CD4-positive, alpha-beta memory T cell (primary cell): ENCODE results near the gene FAM171A1. TPM values are rescaled to one million over a fixed set of nuclear protein-coding genes. Genes with fewer than 3 reads are reported as not detected.

Experiments used
- CTCF ChIA-PET: fragments of 350-600 bp; sonication (Branson Sonifier 250); formaldehyde crosslinking; loops from one replicate; lab custom pipeline; 2021; ENCODE audit warnings: inconsistent platforms; ENCODE audit not compliant: partially characterized antibody; lab: Charles Lee
- POLR2A ChIA-PET: fragments of 350-600 bp; sonication (Branson Sonifier 250); formaldehyde crosslinking; loops from one replicate; lab custom pipeline; 2021; ENCODE audit not compliant: partially characterized antibody; lab: Charles Lee
- DNase-seq, 5 donors: peaks; one replicate each; pipeline versions ENCODE4 v3.0.0 to v3.0.0-alpha.2; 2020 to 2022; ENCODE audit warnings: mixed read lengths in 1 of 5
- H3K27ac ChIP-seq: one replicate; pipeline ENCODE4 v1.7.0; 2013; ENCODE audit warnings: low read depth, low read length
- H3K27me3 ChIP-seq: 2 replicates; pipeline ENCODE4 v1.7.0; 2013; ENCODE audit warnings: mild to moderate bottlenecking, low read length, moderate library complexity; ENCODE audit not compliant: insufficient read depth
- H3K36me3 ChIP-seq: 2 replicates; pipeline ENCODE4 v1.7.0; 2013; ENCODE audit warnings: mild to moderate bottlenecking, low read length, moderate library complexity; ENCODE audit not compliant: insufficient read depth
- H3K4me1 ChIP-seq: 2 replicates; pipeline ENCODE4 v1.7.0; 2013; ENCODE audit warnings: mild to moderate bottlenecking, low read length, moderate library complexity; ENCODE audit not compliant: insufficient read depth
- H3K4me3 ChIP-seq, 2 donors: one replicate each; pipeline ENCODE4 v1.7.0; 2013; ENCODE audit warnings: low read length in 2 of 2, mild to moderate bottlenecking in 1 of 2
- H3K9me3 ChIP-seq, 2 donors: one replicate each; pipeline ENCODE4 v1.7.0; 2013; ENCODE audit warnings: low read length in 2 of 2, control low read depth in 1 of 2; ENCODE audit not compliant: control insufficient read depth in 1 of 2
- H3K27ac Mint-ChIP-seq, 7 donors: one replicate each; pipeline ENCODE4 v1.8.0; 2020 to 2021; ENCODE audit warnings: mixed read lengths in 7 of 7, mild to moderate bottlenecking in 6 of 7, inconsistent platforms in 3 of 7, moderate library complexity in 3 of 7
- H3K27me3 Mint-ChIP-seq, 2 donors: one replicate each; pipeline ENCODE4 v1.8.0; 2020 to 2021; ENCODE audit warnings: mixed read lengths in 2 of 2
- H3K36me3 Mint-ChIP-seq, 2 donors: one replicate each; pipeline ENCODE4 v1.8.0; 2020 to 2021; ENCODE audit warnings: mixed read lengths in 2 of 2, inconsistent platforms in 1 of 2, mild to moderate bottlenecking in 1 of 2
- H3K4me1 Mint-ChIP-seq, 4 donors: one replicate each; pipeline ENCODE4 v1.8.0; 2020 to 2021; ENCODE audit warnings: mixed read lengths in 4 of 4, mild to moderate bottlenecking in 1 of 4
- H3K4me3 Mint-ChIP-seq, 8 donors: one replicate each; pipeline ENCODE4 v1.8.0; 2020 to 2021; ENCODE audit warnings: mixed read lengths in 8 of 8, mild to moderate bottlenecking in 7 of 8, moderate library complexity in 6 of 8, inconsistent platforms in 3 of 8
- H3K9me3 Mint-ChIP-seq, 8 donors: one replicate each; pipeline ENCODE4 v1.8.0; 2020 to 2021; ENCODE audit warnings: mixed read lengths in 8 of 8, mild to moderate bottlenecking in 5 of 8, inconsistent platforms in 3 of 8, moderate library complexity in 1 of 8
- intact Hi-C: fragments of 100-400 bp; cut with micrococcal nuclease; formaldehyde crosslinking; loops from one replicate; pipeline ENCODE4 v1.15.1; 2023
- polyA plus RNA-seq, 2 donors: library from polyadenylated mRNA; unstranded; fragments of 300-500 nt; fragmentation: Illumina TruSeq; gene quantifications; one replicate each; pipeline ENCODE4 v1.2.3, GENCODE V29; 2021
- total RNA-seq, 2 experiments: library from RNA; stranded (reverse); gene quantifications; one replicate each; pipeline ENCODE4 v1.2.3, GENCODE V29; 2021

Gene FAM171A1
- total and polyA plus RNA-seq, 4 experiments from 2014 or later: 7.1 to 10.6 (median 8.6) TPM

DNA sequence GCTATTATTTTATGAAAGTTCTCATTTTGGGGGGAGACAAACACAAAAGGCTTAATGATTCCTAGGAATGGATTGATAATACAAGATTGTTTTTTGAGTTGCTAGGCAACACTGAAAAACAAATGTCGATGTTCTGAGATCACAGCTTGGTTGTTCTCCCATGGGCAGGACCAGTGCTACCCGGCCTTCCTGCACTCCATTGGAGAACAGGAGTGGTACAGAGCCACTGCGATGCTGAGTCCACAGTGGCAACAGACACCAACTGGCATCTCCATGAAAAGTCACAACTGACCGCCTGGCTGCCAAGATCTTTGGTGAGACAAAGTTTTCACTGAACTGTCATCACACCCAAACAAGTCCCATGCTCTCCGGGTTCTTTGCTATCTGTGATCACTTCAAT, 133.7 kb downstream of the FAM171A1 start:
- H3K27me3 ChIP-seq: no peaks in the 10 kb centered on the region
- H3K4me1 ChIP-seq: no peaks in the 10 kb centered on the region
- peak overlapping the region in 3 of 7 donors; percentile 14 to 67 (median 59) for H3K27ac Mint-ChIP-seq
- no peaks in the 10 kb centered on the region for H3K9me3 ChIP-seq
- ChIA-PET POLR2A (no interaction called here), CTCF (no interaction called here)
- peak in 1 of 5 donors; percentile 16 for DNase-seq
- H3K4me1 Mint-ChIP-seq: peaks cover 7 to 20% (median 14%) of the 10 kb centered on the region in 4 donors
- no peak overlapping the region for H3K4me3 ChIP-seq
- H3K27ac ChIP-seq: no peak overlapping the region
- intact Hi-C loops: no loop called here
- H3K36me3 ChIP-seq: no peaks in the 10 kb centered on the region
- H3K9me3 Mint-ChIP-seq: no peaks in the 10 kb centered on the region
- H3K36me3 Mint-ChIP-seq: peaks cover 5 to 6% of the 10 kb centered on the region in 2 donors
- no peaks in the 10 kb centered on the region for H3K27me3 Mint-ChIP-seq
- no peak overlapping the region for H3K4me3 Mint-ChIP-seq

GRCh38 chr10:15236340-15236739, 134.7 kb downstream of the FAM171A1 start:
- CTCF ChIA-PET: no interaction called here

DNA sequence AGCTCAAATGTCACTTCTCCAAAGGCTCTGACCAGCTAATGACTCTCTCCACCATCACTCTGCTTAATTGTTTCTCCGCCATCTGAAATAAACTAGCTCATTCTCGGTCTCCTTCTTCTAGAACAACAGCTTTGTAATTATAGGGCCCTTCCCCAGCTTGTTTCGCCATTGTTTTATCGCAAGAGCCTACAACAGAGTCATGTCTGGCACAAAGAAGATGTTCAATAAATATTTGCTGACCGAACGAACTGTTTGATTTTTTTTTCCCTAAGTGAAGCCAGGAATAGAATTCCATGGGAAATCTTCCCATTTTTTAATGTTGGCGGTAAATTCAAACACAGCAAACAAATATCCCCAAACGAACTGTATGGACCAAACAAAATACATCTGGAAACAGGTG, 138.8 kb downstream of the FAM171A1 start:
- H3K27me3 ChIP-seq: no peaks in the 10 kb centered on the region
- H3K9me3 Mint-ChIP-seq: peaks cover 0 to 4% (median 0%) of the 10 kb centered on the region in 8 donors
- no peaks in the 10 kb centered on the region for H3K4me1 ChIP-seq
- no peak overlapping the region for H3K4me3 Mint-ChIP-seq
- H3K4me1 Mint-ChIP-seq: peaks cover 0 to 7% (median 6%) of the 10 kb centered on the region in 4 donors
- ChIA-PET CTCF (interaction anchor here (1.5 kb wide), 1 partner anchor 9 kb away, joined by 4 read pairs; no protein-coding TSS in a partner anchor), POLR2A (no interaction called here)
- no peaks in the 10 kb centered on the region for H3K9me3 ChIP-seq
- no peaks in the 10 kb centered on the region for H3K36me3 ChIP-seq
- DNase-seq: no peak
- H3K36me3 Mint-ChIP-seq: peaks cover 0 to 3% of the 10 kb centered on the region in 2 donors
- H3K27me3 Mint-ChIP-seq: no peaks in the 10 kb centered on the region
- H3K4me3 ChIP-seq: no peak overlapping the region
- peak overlapping the region in 1 of 7 donors; percentile 13 for H3K27ac Mint-ChIP-seq
- intact Hi-C loops: no loop called here
- H3K27ac ChIP-seq: no peak overlapping the region

More at GRCh38 chr10:15236340-15236739, 134.7 kb downstream of the FAM171A1 start:
- intact Hi-C loops: no loop called here
- H3K36me3 ChIP-seq: no peaks in the 10 kb centered on the region
- H3K9me3 Mint-ChIP-seq: no peaks in the 10 kb centered on the region
- H3K27me3 ChIP-seq: no peaks in the 10 kb centered on the region
- POLR2A ChIA-PET: no interaction called here
- H3K36me3 Mint-ChIP-seq: peaks cover 4% of the 10 kb centered on the region in 2 donors
- H3K27ac Mint-ChIP-seq: peak overlapping the region in 1 of 7 donors; percentile 56
- no peak overlapping the region for H3K4me3 Mint-ChIP-seq
- H3K4me1 Mint-ChIP-seq: peaks cover 7 to 20% (median 17%) of the 10 kb centered on the region in 4 donors
- H3K27me3 Mint-ChIP-seq: no peaks in the 10 kb centered on the region
- H3K4me3 ChIP-seq: no peak overlapping the region
- H3K27ac ChIP-seq: no peak overlapping the region
- no peaks in the 10 kb centered on the region for H3K4me1 ChIP-seq
- H3K9me3 ChIP-seq: no peaks in the 10 kb centered on the region
- DNase-seq: no peak

DNA sequence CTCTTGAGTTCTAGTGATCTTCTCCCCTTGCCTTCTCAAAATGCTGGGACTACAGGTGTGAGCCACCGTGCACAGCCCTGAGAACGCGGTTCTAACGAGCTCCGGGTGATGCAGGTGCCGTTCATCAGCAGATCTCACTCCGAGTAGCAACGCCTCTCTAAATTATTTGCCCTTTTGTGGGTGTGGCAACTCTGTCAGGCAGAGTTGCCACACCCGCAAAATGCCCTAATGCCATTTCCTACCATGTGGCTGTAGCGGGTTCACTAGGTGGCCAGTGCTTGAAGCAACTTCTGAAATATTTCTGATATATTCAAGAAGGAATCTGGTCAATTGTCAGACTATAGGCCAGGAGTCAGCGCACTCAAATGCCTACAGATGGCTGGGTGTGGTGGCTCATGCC, 139.7 kb downstream of the FAM171A1 start:
- no peaks in the 10 kb centered on the region for H3K9me3 ChIP-seq
- no peaks in the 10 kb centered on the region for H3K4me1 ChIP-seq
- Mint-ChIP-seq H3K4me3 (no peak overlapping the region), H3K4me1 (peaks cover 0 to 5% (median 4%) of the 10 kb centered on the region in 4 donors), H3K27ac (no peak overlapping the region), H3K36me3 (peaks cover 0 to 6% of the 10 kb centered on the region in 2 donors), H3K9me3 (peaks cover 0 to 4% (median 0%) of the 10 kb centered on the region in 8 donors), H3K27me3 (no peaks in the 10 kb centered on the region)
- no peak overlapping the region for H3K4me3 ChIP-seq
- no peaks in the 10 kb centered on the region for H3K27me3 ChIP-seq
- intact Hi-C loops: no loop called here
- DNase-seq: no peak
- H3K27ac ChIP-seq: no peak overlapping the region
- ChIA-PET POLR2A (no interaction called here), CTCF (interaction anchor here (1.5 kb wide), 1 partner anchor 13 kb away, joined by 3 read pairs; no protein-coding TSS in a partner anchor)
- H3K36me3 ChIP-seq: no peaks in the 10 kb centered on the region

GRCh38 chr10:15230257-15230656, 140.8 kb downstream of the FAM171A1 start:
- Mint-ChIP-seq H3K9me3 (peaks cover 0 to 6% (median 0%) of the 10 kb centered on the region in 8 donors), H3K27ac (no peak overlapping the region), H3K36me3 (peaks cover 0 to 12% of the 10 kb centered on the region in 2 donors), H3K4me1 (peaks cover 0 to 4% (median 2%) of the 10 kb centered on the region in 4 donors), H3K27me3 (no peaks in the 10 kb centered on the region), H3K4me3 (no peak overlapping the region)
- POLR2A ChIA-PET: no interaction called here
- Histone ChIP-seq H3K4me1 (no peaks in the 10 kb centered on the region), H3K36me3 (no peaks in the 10 kb centered on the region), H3K9me3 (no peaks in the 10 kb centered on the region), H3K27me3 (no peaks in the 10 kb centered on the region), H3K4me3 (no peak overlapping the region), H3K27ac (no peak overlapping the region)
- DNase-seq: no peak
- intact Hi-C loops: no loop called here
- CTCF ChIA-PET: interaction anchor here (1.0 to 1.5 kb wide), 2 partner anchors 15 to 88 kb away, joined by 3 read pairs; no protein-coding TSS in a partner anchor

DNA sequence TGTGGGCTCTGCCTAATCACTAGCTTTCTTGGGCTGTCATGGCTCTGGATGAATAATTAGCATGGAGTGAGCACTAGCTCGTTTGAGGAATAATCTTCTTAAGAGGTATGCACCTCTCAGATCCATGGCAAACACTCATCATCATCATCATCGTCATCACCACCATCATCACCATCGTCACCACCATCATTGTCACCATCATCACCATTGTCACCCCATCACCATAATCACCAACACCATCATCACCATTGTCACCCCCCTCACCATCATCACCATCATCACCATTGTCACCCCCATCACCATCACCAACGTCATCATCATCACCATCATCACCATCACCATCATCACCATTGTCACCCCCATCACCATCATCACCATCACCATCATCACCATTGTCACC, 141.8 kb downstream of the FAM171A1 start:
- no peaks in the 10 kb centered on the region for H3K9me3 ChIP-seq
- POLR2A ChIA-PET: no interaction called here
- no peak overlapping the region for H3K4me3 Mint-ChIP-seq
- peaks cover 3 to 21% of the 10 kb centered on the region in 2 donors for H3K36me3 Mint-ChIP-seq
- H3K27ac Mint-ChIP-seq: no peak overlapping the region
- no peaks in the 10 kb centered on the region for H3K4me1 ChIP-seq
- CTCF ChIA-PET: no interaction called here
- no peak overlapping the region for H3K4me3 ChIP-seq
- H3K27me3 Mint-ChIP-seq: no peaks in the 10 kb centered on the region
- intact Hi-C loops: no loop called here
- no peak overlapping the region for H3K27ac ChIP-seq
- H3K9me3 Mint-ChIP-seq: peaks cover 0 to 12% (median 6%) of the 10 kb centered on the region in 8 donors
- no peaks in the 10 kb centered on the region for H3K27me3 ChIP-seq
- no peak for DNase-seq
- H3K36me3 ChIP-seq: no peaks in the 10 kb centered on the region
- peaks cover 0 to 4% (median 2%) of the 10 kb centered on the region in 4 donors for H3K4me1 Mint-ChIP-seq

DNA sequence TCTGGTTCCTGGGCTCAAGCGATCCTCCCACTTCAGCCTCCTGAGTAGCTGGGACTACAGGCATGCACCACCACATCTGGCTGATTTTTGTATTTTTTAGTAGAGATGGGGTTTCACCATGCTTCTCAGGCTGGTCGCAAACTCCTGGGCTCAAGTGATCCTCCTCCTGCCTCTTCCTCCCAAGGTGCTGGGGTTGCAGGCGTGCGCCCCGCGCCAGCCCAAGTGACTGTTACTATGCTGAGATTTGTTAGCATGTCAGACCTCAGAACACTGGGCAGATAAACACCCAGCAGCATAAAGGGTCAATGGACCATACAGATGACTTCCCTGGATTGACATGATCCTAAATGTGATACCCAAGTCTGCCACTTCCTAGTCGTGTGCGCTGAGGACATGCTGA, 142.7 kb downstream of the FAM171A1 start:
- no peaks in the 10 kb centered on the region for H3K36me3 ChIP-seq
- Mint-ChIP-seq H3K27ac (peak overlapping the region in 1 of 7 donors; percentile 83), H3K9me3 (peaks cover 3 to 18% (median 9%) of the 10 kb centered on the region in 8 donors), H3K27me3 (no peaks in the 10 kb centered on the region), H3K4me1 (peaks cover 0 to 4% (median 2%) of the 10 kb centered on the region in 4 donors), H3K4me3 (no peak overlapping the region), H3K36me3 (peaks cover 6 to 27% of the 10 kb centered on the region in 2 donors)
- intact Hi-C loops: no loop called here
- no peaks in the 10 kb centered on the region for H3K9me3 ChIP-seq
- no peak for DNase-seq
- CTCF ChIA-PET: no interaction called here
- H3K4me1 ChIP-seq: no peaks in the 10 kb centered on the region
- no peak overlapping the region for H3K27ac ChIP-seq
- POLR2A ChIA-PET: no interaction called here
- H3K27me3 ChIP-seq: no peaks in the 10 kb centered on the region
- H3K4me3 ChIP-seq: no peak overlapping the region
